HepG2 (cell line): ENCODE measurements around the gene ERMARD. TPM values are rescaled to one million over a fixed set of nuclear protein-coding genes. Genes with fewer than 3 reads are reported as not detected.

Source experiments
- GMEB1 ChIP-seq: sonication (generic); formaldehyde crosslinking; IDR thresholded peaks from 2 replicates; pipeline ENCODE4 v1.5.1; 2020; ENCODE audit warnings: missing genetic modification reagents, mild to moderate bottlenecking, borderline replicate concordance
- GPBP1L1 ChIP-seq: sonication (generic); formaldehyde crosslinking; IDR thresholded peaks from 2 replicates; pipeline ENCODE4 v1.5.0; 2020; ENCODE audit warnings: mild to moderate bottlenecking, missing genetic modification reagents
- HIC2 ChIP-seq: sonication (generic); formaldehyde crosslinking; IDR thresholded peaks from 2 replicates; pipeline ENCODE4 v1.9.0; 2022; ENCODE audit warnings: low read depth, missing genetic modification reagents
- HOXA3 ChIP-seq: sonication (generic); formaldehyde crosslinking; IDR thresholded peaks from 2 replicates; pipeline ENCODE4 v1.5.0; 2020; ENCODE audit warnings: missing genetic modification reagents
- LCORL ChIP-seq, 2 experiments: fragments of 450-650 bp in 1 of 2; sonication (generic) in 1 of 2; formaldehyde crosslinking in 1 of 2; IDR thresholded peaks; 2 replicates each; pipeline versions ENCODE4 v1.5.0 to v1.6.1; 2017 to 2020; ENCODE audit warnings: antibody characterized with exemption in 1 of 2, missing genetic modification reagents in 1 of 2
- MYC ChIP-seq: sonication (generic); formaldehyde crosslinking; IDR thresholded peaks from 2 replicates; pipeline ENCODE4 v1.9.0; 2021; ENCODE audit warnings: missing genetic modification reagents, borderline replicate concordance
- RBAK ChIP-seq: sonication (generic); formaldehyde crosslinking; IDR thresholded peaks from 2 replicates; pipeline ENCODE4 v1.5.1; 2020; ENCODE audit warnings: mild to moderate bottlenecking, missing genetic modification reagents
- RFXANK ChIP-seq: IDR thresholded peaks from 2 replicates; pipeline ENCODE4 v1.6.1; 2016
- SAP130 ChIP-seq: IDR thresholded peaks from 2 replicates; pipeline ENCODE4 v1.6.1; 2016; ENCODE audit warnings: low read depth
- SIX1 ChIP-seq: sonication (generic); formaldehyde crosslinking; IDR thresholded peaks from 2 replicates; pipeline ENCODE4 v1.4.0; 2020; ENCODE audit warnings: missing genetic modification reagents, borderline replicate concordance
- TGIF2 ChIP-seq: IDR thresholded peaks from 2 replicates; pipeline ENCODE4 v1.6.1; 2016; ENCODE audit warnings: control low read depth, missing compliant biosample characterization
- ZGPAT ChIP-seq: IDR thresholded peaks from 2 replicates; pipeline ENCODE4 v1.6.1; 2016; ENCODE audit warnings: mild to moderate bottlenecking
- ZMAT5 ChIP-seq: sonication (generic); formaldehyde crosslinking; IDR thresholded peaks from 2 replicates; pipeline ENCODE4 v1.5.0; 2020; ENCODE audit warnings: mild to moderate bottlenecking, low read depth, missing genetic modification reagents, borderline replicate concordance
- ZMYM2 ChIP-seq: sonication (generic); formaldehyde crosslinking; IDR thresholded peaks from 2 replicates; pipeline ENCODE4 v1.8.0; 2022; ENCODE audit warnings: mild to moderate bottlenecking, missing genetic modification reagents
- ZNF251 ChIP-seq: sonication (generic); formaldehyde crosslinking; IDR thresholded peaks from 2 replicates; pipeline ENCODE4 v1.9.0; 2021; ENCODE audit warnings: mild to moderate bottlenecking, missing genetic modification reagents
- ZNF260 ChIP-seq: sonication (generic); formaldehyde crosslinking; IDR thresholded peaks from 2 replicates; pipeline ENCODE4 v1.4.0; 2020; ENCODE audit warnings: missing genetic modification reagents, low read depth, mild to moderate bottlenecking, borderline replicate concordance
- ZNF414 ChIP-seq: sonication (generic); formaldehyde crosslinking; IDR thresholded peaks from 2 replicates; pipeline ENCODE4 v1.5.0; 2020; ENCODE audit warnings: missing genetic modification reagents
- ZNF446 ChIP-seq: sonication (generic); formaldehyde crosslinking; IDR thresholded peaks from 2 replicates; pipeline ENCODE4 v1.5.0; 2020; ENCODE audit warnings: mild to moderate bottlenecking, missing genetic modification reagents
- ZNF709 ChIP-seq: sonication (generic); formaldehyde crosslinking; IDR thresholded peaks from 2 replicates; pipeline ENCODE4 v1.5.0; 2020; ENCODE audit warnings: mild to moderate bottlenecking, missing genetic modification reagents
- ZNF720 ChIP-seq: sonication (generic); formaldehyde crosslinking; IDR thresholded peaks from 2 replicates; pipeline ENCODE4 v1.4.0; 2020; ENCODE audit warnings: missing genetic modification reagents
- ZNF841 ChIP-seq: sonication (generic); formaldehyde crosslinking; IDR thresholded peaks from 2 replicates; pipeline ENCODE4 v1.8.1; 2023; ENCODE audit warnings: missing genetic modification reagents, borderline replicate concordance
- polyA plus RNA-seq, 8 experiments: library from polyadenylated mRNA; depleted of rRNA in 3 of 8; stranded (reverse) in 7 of 8; unstranded in 1 of 8; fragments of >200 nt; fragmentation: Illumina TruSeq in 4 of 8; extraction: Trizol in 4 of 8; gene quantifications; 2 replicates each; pipeline versions ENCODE4 v1.2.1 to v1.2.3, GENCODE V29; 2011 to 2016; ENCODE audit warnings: low read depth in 4 of 8, missing spikeins in 1 of 8, mixed read lengths in 1 of 8; ENCODE audit not compliant: insufficient read depth in 1 of 8
- total RNA-seq, 5 experiments: library from RNA; depleted of rRNA; stranded (reverse); fragments of >200 nt; fragmentation: Illumina TruSeq; extraction: Trizol; gene quantifications; 2 replicates each; pipeline ENCODE4 v1.2.3, GENCODE V29; 2016; ENCODE audit warnings: low read depth in 1 of 5

The ERMARD gene
- total and polyA plus RNA-seq, 2 of the 13 experiments (the other 11 are each of a cell fraction or from before 2014, with no cell fraction given) = 8.8 to 10.7 TPM

- TF ChIP-seq HIC2 (CRISPR knock-in tag) (no peak), RFXANK (CRISPR knock-in tag) (no peak), HOXA3 (CRISPR knock-in tag) (peak; percentile 41; the same call in 1 of the 2 replicates), RBAK (no peak), LCORL (IDR thresholded peaks at IDR 0.05) (no peak), LCORL (CRISPR knock-in tag; IDR thresholded peaks at IDR 0.05) (peak; percentile 95), ZMYM2 (CRISPR knock-in tag) (peak; percentile 21; the same call in 1 of the 2 replicates), ZNF709 (CRISPR knock-in tag) (peak; percentile 85; the same call in 1 of the 2 replicates), ZNF260 (CRISPR knock-in tag) (0 out of 2 replicates have a peak, but pooled peaks have one; percentile 48), TGIF2 (peak; percentile 82), ZGPAT (CRISPR knock-in tag) (peak; percentile 87; the same call in 1 of the 2 replicates), ZNF841 (CRISPR knock-in tag) (no peak), GMEB1 (CRISPR knock-in tag) (peak; percentile 80; the same call in 1 of the 2 replicates), GPBP1L1 (CRISPR knock-in tag) (no peak), ZNF720 (CRISPR knock-in tag) (no peak; the same call in 1 of the 2 replicates), ZNF251 (CRISPR knock-in tag) (no peak), SAP130 (CRISPR knock-in tag) (peak; percentile 81; the same call in 1 of the 2 replicates), ZNF414 (CRISPR knock-in tag) (peak; percentile 97), ZMAT5 (CRISPR knock-in tag) (no peak), ZNF446 (CRISPR knock-in tag) (no peak), MYC (peak; percentile 84), SIX1 (peak; percentile 4; the same call in 1 of the 2 replicates)
Measured at GRCh38 chr6:169789944-169790927, 38.8 kb downstream of the ERMARD start (continued).
